Erythroblast (primary cell): Measurements from ENCODE around the gene CLEC4F.

Source experiments
- GATA1 ChIP-seq: IDR thresholded peaks from 2 replicates; pipeline ENCODE4 v1.6.1; 2011; ENCODE audit warnings: low read depth, mild to moderate bottlenecking, control low read depth, low read length, moderate library complexity
- POLR2A ChIP-seq: IDR thresholded peaks from 2 replicates; pipeline ENCODE4 v1.6.1; 2011; ENCODE audit warnings: mild to moderate bottlenecking, low read length

DNA sequence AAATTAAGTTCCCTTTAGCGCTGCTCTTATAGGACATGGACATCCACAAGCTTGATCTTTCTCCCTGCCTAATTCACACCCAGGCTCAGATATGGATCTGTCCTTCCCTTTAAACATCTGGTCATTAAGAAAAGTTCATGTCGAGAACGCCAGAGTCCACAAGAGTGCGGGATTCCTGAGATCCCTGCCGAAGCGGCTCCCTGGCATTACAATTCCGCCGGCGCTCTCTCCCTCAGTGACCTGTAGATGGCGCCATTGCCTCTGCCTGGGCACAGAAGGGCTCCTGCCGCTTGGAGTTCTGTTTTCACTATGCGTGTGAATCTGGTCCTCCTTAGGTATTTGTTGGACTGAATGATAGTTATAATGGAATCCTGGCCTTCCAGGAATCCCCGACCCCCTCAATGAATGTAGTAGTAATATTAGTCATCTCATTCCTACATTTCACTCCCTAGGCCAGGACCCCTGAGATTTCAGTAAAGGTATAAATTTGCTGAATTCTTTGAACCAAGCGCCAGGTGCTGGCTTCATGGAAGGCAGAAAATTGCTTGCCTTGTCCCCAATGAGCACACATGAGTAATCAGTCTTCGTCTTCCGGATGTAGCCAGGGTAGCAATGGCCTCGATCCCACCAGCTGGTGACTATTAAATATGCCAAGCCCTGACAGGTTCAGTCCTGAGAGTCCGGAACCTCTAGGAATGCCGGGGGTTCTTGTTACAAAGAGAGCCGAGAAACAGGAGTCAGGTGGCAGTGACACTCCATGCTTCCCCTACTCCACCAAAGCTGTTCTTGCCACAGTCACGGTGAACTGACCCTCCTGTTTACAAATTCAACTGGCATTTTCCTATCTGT, 41.6 kb upstream of the CLEC4F start:
- TF ChIP-seq POLR2A (no peak), GATA1 (no peak)
